Fibroblast of villous mesenchyme (primary cell): ENCODE results near the gene RALGPS1. TPM values are rescaled to one million over a fixed set of nuclear protein-coding genes. Genes with fewer than 3 reads are reported as not detected.

ENCODE experiments used
- DNase-seq: peaks from one replicate; pipeline ENCODE4 v3.0.0-alpha.2; 2010; ENCODE audit warnings: low read depth
- H3K4me3 ChIP-seq: 2 replicates; pipeline ENCODE4 v1.5.1; 2011; ENCODE audit warnings: low read depth, mild to moderate bottlenecking, low read length
- CTCF ChIP-seq: IDR thresholded peaks from 2 replicates; pipeline ENCODE4 v1.5.1; 2012; ENCODE audit warnings: low read depth, mild to moderate bottlenecking, low read length; ENCODE audit not compliant: insufficient read depth
- total RNA-seq: library from RNA; depleted of rRNA; stranded (reverse); fragments of >200 nt; gene quantifications from 2 replicates; pipeline ENCODE4 v1.2.3, GENCODE V29; 2012

RALGPS1 gene
- total RNA-seq, 1 donor: 2.6 TPM

GRCh38 chr9:127200106-127200862 is 285.7 kb downstream of the RALGPS1 start:
- no peak overlapping the region for H3K4me3 ChIP-seq
- no peak for TF ChIP-seq CTCF
- DNase-seq: no peak

GRCh38 chr9:127201071-127201541 is 286.5 kb downstream of the RALGPS1 start:
- DNase-seq: no peak
- TF ChIP-seq CTCF: no peak
- no peak overlapping the region for H3K4me3 ChIP-seq

DNA sequence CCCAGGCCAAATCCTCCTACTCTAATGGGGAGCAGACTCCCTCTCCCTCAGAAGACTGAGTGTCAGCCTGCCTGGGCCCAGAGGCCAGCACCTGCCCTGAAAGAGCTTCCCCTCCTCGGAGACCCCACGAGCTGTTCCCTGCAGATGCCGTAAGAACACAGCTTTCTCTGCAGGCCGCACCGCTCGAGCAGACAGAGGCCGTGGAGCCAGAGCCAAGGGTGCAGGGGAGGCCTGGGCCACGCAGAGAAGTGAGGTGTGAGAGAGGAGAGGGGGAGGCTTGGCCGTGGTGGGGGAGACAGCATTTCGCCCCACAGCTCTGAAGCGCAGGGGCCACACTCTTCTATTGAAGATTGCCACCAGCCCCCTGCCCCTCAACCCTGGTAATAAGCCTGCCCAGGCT is 287.1 kb downstream of the RALGPS1 start:
- no peak overlapping the region for H3K4me3 ChIP-seq
- no peak for TF ChIP-seq CTCF
- no peak for DNase-seq

- no peak for TF ChIP-seq CTCF
- H3K4me3 ChIP-seq: no peak overlapping the region
- no peak for DNase-seq
These were observed 288.0 kb downstream of the RALGPS1 start for GRCh38 chr9:127202461-127203169.

GRCh38 chr9:127203681-127204327 is 289.2 kb downstream of the RALGPS1 start:
- H3K4me3 ChIP-seq: no peak overlapping the region
- DNase-seq: no peak
- TF ChIP-seq CTCF: no peak

- no peak overlapping the region for H3K4me3 ChIP-seq
- peak; percentile 36 for DNase-seq
- TF ChIP-seq CTCF: peak; percentile 21
These were observed 290.3 kb downstream of the RALGPS1 start for GRCh38 chr9:127204771-127205470.
